Measurements from ENCODE around the gene DNAJC22. TPM values are rescaled to one million over a fixed set of nuclear protein-coding genes. Genes with fewer than 3 reads are reported as not detected.

DNAJC22 gene
- polyA plus RNA-seq, 1 of the 3 experiments (the other 2 are of a cell fraction), result 4.5 TPM

- H3K27me3 ChIP-seq (ENCODE audit: insufficient read depth), result no peaks in the 10 kb centered on the region
- H3K4me2 ChIP-seq, result no peak overlapping the region
- no peak overlapping the region for H3K9ac ChIP-seq
- H3K4me3 ChIP-seq (ENCODE audit: low read depth in 2 of 2, low read length in 1 of 2), result no peak overlapping the region
- TF ChIP-seq MAX (IDR thresholded peaks at IDR 0.05; ENCODE audit: low read depth), result no peak
- no peak for TF ChIP-seq REST (IDR thresholded peaks at IDR 0.05; ENCODE audit: low read depth, low read length)
- no peak for TF ChIP-seq EP300 (IDR thresholded peaks at IDR 0.05; ENCODE audit: borderline replicate concordance in 1 of 2, low read depth in 1 of 2, low read length in 1 of 2)
- TF ChIP-seq POLR2AphosphoS5 (IDR thresholded peaks at IDR 0.05; ENCODE audit: low read depth, low read length), result no peak
- TF ChIP-seq CTCF (IDR thresholded peaks at IDR 0.05), result no peak
- TF ChIP-seq FOXM1 (IDR thresholded peaks at IDR 0.05; ENCODE audit: low read depth), result no peak
- no peak for TF ChIP-seq TAF1 (IDR thresholded peaks at IDR 0.05; ENCODE audit: borderline replicate concordance, low read depth, low read length)
- TF ChIP-seq EZH2phosphoT487 (IDR thresholded peaks at IDR 0.05; ENCODE audit: borderline replicate concordance, low read depth), result no peak
- TF ChIP-seq USF1 (IDR thresholded peaks at IDR 0.05; ENCODE audit: borderline replicate concordance, low read depth), result no peak
- TF ChIP-seq GABPA (IDR thresholded peaks at IDR 0.05; ENCODE audit: low read depth), result no peak
- no peak for TF ChIP-seq YY1 (IDR thresholded peaks at IDR 0.05; ENCODE audit: low read depth)
- TF ChIP-seq USF2 (IDR thresholded peaks at IDR 0.05; ENCODE audit: borderline replicate concordance, low read depth, low read length), result no peak
- no peak for TF ChIP-seq CHD2 (IDR thresholded peaks at IDR 0.05; ENCODE audit: low read length, partially characterized antibody)
- TF ChIP-seq ZBTB33 (IDR thresholded peaks at IDR 0.05; ENCODE audit: borderline replicate concordance, low read depth), result no peak
- TF ChIP-seq TCF12 (IDR thresholded peaks at IDR 0.05), result no peak
- TF ChIP-seq RAD21 (IDR thresholded peaks at IDR 0.05; ENCODE audit: low read length), result no peak
- TF ChIP-seq RFX5 (IDR thresholded peaks at IDR 0.05; ENCODE audit: low read length), result no peak
- no peak for TF ChIP-seq RCOR1 (IDR thresholded peaks at IDR 0.05; ENCODE audit: low read length)
- no peak overlapping the region for H2AFZ ChIP-seq (ENCODE audit: low read depth)
- H3K9me2 ChIP-seq, result no peaks in the 10 kb centered on the region
- no peaks in the 10 kb centered on the region for H4K20me1 ChIP-seq (ENCODE audit: insufficient read depth)
- no peaks in the 10 kb centered on the region for H3K9me3 ChIP-seq
- H3K36me3 ChIP-seq (replicated peaks in 1 of 2; ENCODE audit: control insufficient read depth in 1 of 2, insufficient read depth in 2 of 2, low read length in 1 of 2), result no peaks in the 10 kb centered on the region
- 91% methylated on average over 6 of the region's 6 CpGs for WGBS (ENCODE audit: low lambda C conversion rate)
- DNase-seq, result no peak
- no peaks in the 10 kb centered on the region for H3K79me2 ChIP-seq (ENCODE audit: insufficient read depth)
- ChIA-PET POLR2A (interaction anchor here (0.6 kb wide), 1 partner anchor 140 kb away, joined by 3 read pairs; no protein-coding TSS in a partner anchor), CTCF (interaction anchor here (0.9 to 15.9 kb wide), 5 partner anchors 7 to 230 kb away, joined by 3 to 658 read pairs (median 68); partner anchors contain the start of genes DNAJC22, LMBR1L and PRPH)
- H3K27ac ChIP-seq (ENCODE audit: low read depth in 2 of 2, low read length in 1 of 2), result no peak overlapping the region
- peaks cover 0 to 23% of the 10 kb centered on the region in 2 experiments; a peak in 1 of 4 replicates for H3K4me1 ChIP-seq (ENCODE audit: control insufficient read depth in 1 of 2, insufficient read depth in 2 of 2, low read depth in 1 of 2, low read length in 1 of 2)
- peaks cover 17% of the 10 kb centered on the region for H3F3A ChIP-seq (replicated peaks; ENCODE audit: insufficient read depth)
These were observed 6.4 kb upstream of the DNAJC22 start for GRCh38 chr12:49340095-49340870.

Measured in SK-N-SH (cell line).